Measurements from ENCODE around the gene SPRY4. TPM values are rescaled to one million over a fixed set of nuclear protein-coding genes. Genes with fewer than 3 reads are reported as not detected.
"Not testable (repeated sequence)": the region's sequence is repeated elsewhere in the genome, so short reads cannot be mapped to it uniquely, and the experiment has no call there.

SPRY4 gene
- total RNA-seq, 2 experiments from 2014 or later = 0.31 to 0.67 TPM

GRCh38 chr5:142356716-142357468 is 32.1 kb upstream of the SPRY4 start:
- peak; percentile 93 for DNase-seq
- intact Hi-C loops (cut with micrococcal nuclease) = loop anchor here (1.0 to 10.0 kb wide), 11 partner anchors 32 to 468 kb away; partner anchors contain the start of gene SPRY4
- peak overlapping the region; percentile 94 for H3K27ac Mint-ChIP-seq
- no peaks in the 10 kb centered on the region for H3K9me3 Mint-ChIP-seq
- no peaks in the 10 kb centered on the region for H3K36me3 Mint-ChIP-seq (ENCODE audit: low read depth)
- H3K4me3 Mint-ChIP-seq = peak overlapping the region; percentile 77
- peaks cover 52% of the 10 kb centered on the region for H3K4me1 Mint-ChIP-seq (ENCODE audit: low read depth)
- H3K27me3 Mint-ChIP-seq (ENCODE audit: low read depth) = no peaks in the 10 kb centered on the region
- CTCF ChIA-PET = interaction anchor here (0.6 to 1.4 kb wide), 4 partner anchors 32 to 356 kb away, joined by 3 to 5 read pairs (median 4); partner anchors contain the start of gene SPRY4

- Mint-ChIP-seq H3K27me3 (ENCODE audit: low read depth) (no peaks in the 10 kb centered on the region), H3K27ac (peak overlapping the region; percentile 94), H3K36me3 (ENCODE audit: low read depth) (no peaks in the 10 kb centered on the region), H3K9me3 (no peaks in the 10 kb centered on the region), H3K4me3 (peak overlapping the region; percentile 77), H3K4me1 (ENCODE audit: low read depth) (peaks cover 52% of the 10 kb centered on the region)
- intact Hi-C loops (cut with micrococcal nuclease) = loop anchor here (2.0 to 10.0 kb wide), 8 partner anchors 76 to 468 kb away; no protein-coding TSS in a partner anchor
- no peak for DNase-seq
- CTCF ChIA-PET = interaction anchor here (0.6 kb wide), 1 partner anchor 146 kb away, joined by 3 read pairs; no protein-coding TSS in a partner anchor
Measured at GRCh38 chr5:142356349-142356715, 31.5 kb upstream of the SPRY4 start.

GRCh38 chr5:142353071-142353472 is 28.3 kb upstream of the SPRY4 start:
- no peaks in the 10 kb centered on the region for H3K9me3 Mint-ChIP-seq
- intact Hi-C loops (cut with micrococcal nuclease) = loop anchor here (10.0 kb wide), 1 partner anchor 472 kb away; no protein-coding TSS in a partner anchor
- no peak overlapping the region for H3K4me3 Mint-ChIP-seq
- H3K4me1 Mint-ChIP-seq (ENCODE audit: low read depth) = peaks cover 24% of the 10 kb centered on the region
- no peak overlapping the region for H3K27ac Mint-ChIP-seq
- no peaks in the 10 kb centered on the region for H3K27me3 Mint-ChIP-seq (ENCODE audit: low read depth)
- no peak for DNase-seq
- CTCF ChIA-PET = no interaction called here
- no peaks in the 10 kb centered on the region for H3K36me3 Mint-ChIP-seq (ENCODE audit: low read depth)

DNA sequence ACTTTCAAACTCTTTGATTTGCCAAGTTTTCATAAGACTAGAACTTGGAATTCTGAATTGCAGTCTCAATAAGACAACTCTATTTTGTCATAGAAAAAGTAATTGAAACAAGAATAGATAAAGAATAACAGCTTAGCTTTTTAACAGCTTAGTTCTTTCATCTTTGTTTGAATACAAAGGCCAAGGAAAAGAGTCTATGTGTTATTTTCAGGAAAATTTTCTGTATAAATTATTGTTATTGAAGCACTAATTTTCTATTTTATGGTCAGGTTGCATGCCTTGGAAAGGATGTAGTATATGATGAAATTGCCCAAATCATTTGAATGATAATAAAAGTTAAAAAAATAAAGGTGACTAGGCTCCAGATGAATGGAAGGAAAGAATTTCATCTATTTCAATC is 25.2 kb upstream of the SPRY4 start:
- peaks cover 9% of the 10 kb centered on the region for H3K4me1 Mint-ChIP-seq (ENCODE audit: low read depth)
- CTCF ChIA-PET = interaction anchor here (0.6 kb wide), 1 partner anchor 24 kb away, joined by 3 read pairs; no protein-coding TSS in a partner anchor
- no peaks in the 10 kb centered on the region for H3K27me3 Mint-ChIP-seq (ENCODE audit: low read depth)
- DNase-seq = no peak
- intact Hi-C loops (cut with micrococcal nuclease) = loop anchor here (10.0 kb wide), 1 partner anchor 475 kb away; no protein-coding TSS in a partner anchor
- no peak overlapping the region for H3K4me3 Mint-ChIP-seq
- no peaks in the 10 kb centered on the region for H3K36me3 Mint-ChIP-seq (ENCODE audit: low read depth)
- H3K27ac Mint-ChIP-seq = no peak overlapping the region
- H3K9me3 Mint-ChIP-seq = peaks cover 7% of the 10 kb centered on the region

DNA sequence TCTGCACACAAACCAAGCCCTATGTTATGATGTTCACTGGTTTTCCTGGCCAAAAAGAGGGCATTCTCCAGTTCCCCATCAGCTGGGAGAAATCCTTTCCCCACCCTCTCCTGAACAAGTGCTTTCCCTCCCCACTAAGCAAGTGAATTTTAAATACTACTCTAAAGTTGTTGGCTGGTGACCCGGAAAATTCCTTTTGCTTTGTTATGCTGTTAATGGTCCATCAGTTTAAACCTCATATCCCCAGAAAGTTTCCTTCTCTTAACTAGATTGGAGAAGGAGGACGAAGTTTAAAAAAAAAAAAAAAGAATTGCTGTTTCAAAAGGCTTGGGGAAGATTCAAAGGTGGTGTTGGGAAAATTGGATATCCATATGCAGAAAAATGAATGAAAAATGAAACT is 21.9 kb upstream of the SPRY4 start:
- H3K4me3 Mint-ChIP-seq = no peak overlapping the region
- CTCF ChIA-PET = interaction anchor here (0.6 kb wide), 1 partner anchor 101 kb away, joined by 5 read pairs; no protein-coding TSS in a partner anchor
- intact Hi-C loops (cut with micrococcal nuclease) = no loop called here
- H3K4me1 Mint-ChIP-seq (ENCODE audit: low read depth) = no peaks in the 10 kb centered on the region
- H3K27ac Mint-ChIP-seq = no peak overlapping the region
- DNase-seq = no peak
- H3K27me3 Mint-ChIP-seq (ENCODE audit: low read depth) = no peaks in the 10 kb centered on the region
- peaks cover 7% of the 10 kb centered on the region for H3K36me3 Mint-ChIP-seq (ENCODE audit: low read depth)
- peaks cover 26% of the 10 kb centered on the region for H3K9me3 Mint-ChIP-seq

- DNase-seq; H3K4me1 Mint-ChIP-seq (ENCODE audit: low read depth); intact Hi-C loops (cut with micrococcal nuclease); H3K36me3 Mint-ChIP-seq (ENCODE audit: low read depth); H3K27me3 Mint-ChIP-seq (ENCODE audit: low read depth); H3K4me3 Mint-ChIP-seq; H3K27ac Mint-ChIP-seq: not testable (repeated sequence)
- CTCF ChIA-PET = interaction anchor here (1.3 kb wide), 1 partner anchor 368 kb away, joined by 4 read pairs; no protein-coding TSS in a partner anchor
- H3K9me3 Mint-ChIP-seq = peaks cover 26% of the 10 kb centered on the region
Measured at GRCh38 chr5:142344915-142345314, 20.1 kb upstream of the SPRY4 start.

- Mint-ChIP-seq H3K27me3 (ENCODE audit: low read depth) (no peaks in the 10 kb centered on the region), H3K4me1 (ENCODE audit: low read depth) (no peaks in the 10 kb centered on the region), H3K36me3 (ENCODE audit: low read depth) (peaks cover 7% of the 10 kb centered on the region), H3K9me3 (peaks cover 26% of the 10 kb centered on the region), H3K27ac (no peak overlapping the region), H3K4me3 (no peak overlapping the region)
- CTCF ChIA-PET = interaction anchor here (1.3 kb wide), 1 partner anchor 10 kb away, joined by 5 read pairs; no protein-coding TSS in a partner anchor
- DNase-seq = no peak
- intact Hi-C loops (cut with micrococcal nuclease) = no loop called here
Measured at GRCh38 chr5:142343531-142343930, 18.7 kb upstream of the SPRY4 start.

DNA sequence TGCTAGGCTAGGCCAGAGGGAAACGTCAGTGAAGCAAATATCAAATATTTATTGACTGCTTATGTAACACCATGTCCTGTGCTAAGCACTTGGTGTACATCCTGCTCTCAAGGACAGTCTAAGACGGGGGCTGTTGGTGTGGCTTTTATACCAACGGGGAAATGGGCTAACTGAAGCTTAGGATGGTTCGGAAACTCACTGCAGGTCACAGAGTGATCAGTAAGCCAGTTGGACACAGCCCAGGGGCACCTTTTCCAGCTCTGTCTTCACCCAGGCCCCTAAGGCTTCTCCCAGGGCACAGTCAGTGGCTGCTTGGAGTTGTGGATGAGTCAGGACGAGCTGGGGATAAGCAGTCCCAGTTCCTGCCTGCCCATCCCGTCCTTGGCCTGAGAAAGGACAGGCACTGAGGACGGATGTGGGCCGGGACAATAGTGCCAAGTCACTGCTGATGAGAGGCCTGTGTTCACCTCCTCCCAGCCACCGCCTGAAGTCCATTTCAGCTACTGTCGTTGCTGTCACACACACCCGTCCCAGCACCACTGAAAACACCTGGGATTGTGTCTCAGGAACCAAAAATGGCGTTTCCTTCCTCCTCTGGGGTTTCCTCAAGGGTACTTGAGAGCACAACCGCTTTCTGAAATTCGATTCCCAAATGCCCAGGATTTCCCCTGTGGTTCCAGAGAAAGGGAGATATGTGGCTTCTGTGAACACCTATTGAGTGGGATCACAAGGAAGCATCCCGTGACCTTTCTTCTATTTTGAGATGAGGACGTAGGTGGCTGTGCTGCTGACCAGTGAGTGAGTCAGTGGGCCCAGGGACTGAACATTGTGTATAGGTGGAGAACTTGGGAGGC is 17.5 kb upstream of the SPRY4 start:
- CTCF ChIA-PET = no interaction called here
- H3K4me1 Mint-ChIP-seq (ENCODE audit: low read depth) = no peaks in the 10 kb centered on the region
- H3K36me3 Mint-ChIP-seq (ENCODE audit: low read depth) = peaks cover 7% of the 10 kb centered on the region
- H3K9me3 Mint-ChIP-seq = peaks cover 26% of the 10 kb centered on the region
- no peak overlapping the region for H3K4me3 Mint-ChIP-seq
- no peak overlapping the region for H3K27ac Mint-ChIP-seq
- H3K27me3 Mint-ChIP-seq (ENCODE audit: low read depth) = no peaks in the 10 kb centered on the region
- DNase-seq = no peak
- intact Hi-C loops (cut with micrococcal nuclease) = no loop called here

DNA sequence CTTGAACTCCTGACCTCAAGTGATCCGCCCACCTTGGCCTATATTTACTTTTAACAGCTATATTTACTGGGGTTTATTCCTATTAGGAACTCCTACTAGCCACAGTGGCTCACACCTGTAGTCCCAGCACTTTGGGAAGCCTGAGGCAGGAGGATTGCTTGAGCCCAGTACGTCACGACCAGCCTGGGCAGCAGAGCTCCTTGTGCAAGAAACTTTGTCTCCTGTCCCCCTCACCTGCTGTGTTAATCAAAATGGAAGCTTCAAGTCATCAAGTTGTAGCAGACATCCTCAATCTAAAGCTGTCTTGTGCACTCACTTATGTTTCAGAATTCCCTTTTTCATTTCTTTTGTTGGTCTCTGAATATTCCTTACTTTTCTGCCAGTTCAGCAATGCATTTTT is 15.0 kb upstream of the SPRY4 start:
- no peaks in the 10 kb centered on the region for H3K27me3 Mint-ChIP-seq (ENCODE audit: low read depth)
- intact Hi-C loops (cut with micrococcal nuclease) = no loop called here
- H3K4me1 Mint-ChIP-seq (ENCODE audit: low read depth) = no peaks in the 10 kb centered on the region
- no peak overlapping the region for H3K4me3 Mint-ChIP-seq
- H3K27ac Mint-ChIP-seq = no peak overlapping the region
- CTCF ChIA-PET = no interaction called here
- H3K9me3 Mint-ChIP-seq = peaks cover 18% of the 10 kb centered on the region
- peaks cover 7% of the 10 kb centered on the region for H3K36me3 Mint-ChIP-seq (ENCODE audit: low read depth)
- no peak for DNase-seq

DNA sequence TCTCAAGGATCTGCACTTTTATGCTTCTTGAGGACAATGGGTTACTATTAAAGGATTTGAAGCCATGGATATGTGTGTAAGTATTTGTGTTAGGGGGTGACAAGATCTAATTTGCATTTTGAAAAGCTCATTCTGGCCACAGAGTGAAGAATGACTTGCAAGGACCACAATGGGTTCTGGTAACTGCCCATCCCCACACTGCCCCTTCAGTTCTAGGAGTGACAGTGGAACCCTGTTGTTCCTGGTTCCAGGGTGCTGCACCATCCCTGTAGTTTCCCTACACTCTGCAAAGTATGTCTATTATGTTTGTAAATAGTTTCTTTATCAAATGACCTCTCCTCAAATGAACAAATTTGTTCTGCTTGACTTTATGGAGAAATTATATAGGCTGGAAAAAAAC is 9.7 kb upstream of the SPRY4 start:
- DNase-seq = no peak
- no peak overlapping the region for H3K4me3 Mint-ChIP-seq
- H3K36me3 Mint-ChIP-seq (ENCODE audit: low read depth) = no peaks in the 10 kb centered on the region
- no peaks in the 10 kb centered on the region for H3K27me3 Mint-ChIP-seq (ENCODE audit: low read depth)
- CTCF ChIA-PET = interaction anchor here (1.2 kb wide), 1 partner anchor 10 kb away, joined by 4 read pairs; the partner anchor contains the start of gene SPRY4
- no peaks in the 10 kb centered on the region for H3K4me1 Mint-ChIP-seq (ENCODE audit: low read depth)
- H3K27ac Mint-ChIP-seq = no peak overlapping the region
- intact Hi-C loops (cut with micrococcal nuclease) = no loop called here
- no peaks in the 10 kb centered on the region for H3K9me3 Mint-ChIP-seq

DNA sequence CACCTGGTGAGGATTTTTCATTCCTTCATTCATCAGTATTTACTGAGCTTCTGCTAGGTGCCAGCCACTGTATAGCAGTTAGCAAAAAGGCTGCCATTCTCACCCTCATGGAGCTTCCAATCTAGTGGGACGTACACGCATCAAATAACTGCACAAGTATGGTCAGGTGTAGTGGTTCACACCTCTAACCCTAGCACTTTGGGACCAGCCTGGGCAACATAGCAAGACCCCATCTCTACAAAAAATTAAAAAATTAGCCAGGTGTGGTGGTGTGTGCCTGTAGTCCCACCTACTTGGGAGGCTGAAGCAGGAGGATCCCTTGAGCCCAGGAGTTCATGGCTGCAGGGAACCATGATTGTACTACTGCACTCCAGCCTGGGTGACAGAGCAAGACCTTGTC is 8.9 kb upstream of the SPRY4 start:
- H3K9me3 Mint-ChIP-seq; H3K4me3 Mint-ChIP-seq; H3K27me3 Mint-ChIP-seq (ENCODE audit: low read depth); intact Hi-C loops (cut with micrococcal nuclease); H3K36me3 Mint-ChIP-seq (ENCODE audit: low read depth); H3K4me1 Mint-ChIP-seq (ENCODE audit: low read depth); DNase-seq; H3K27ac Mint-ChIP-seq: not testable (repeated sequence)
- CTCF ChIA-PET = interaction anchor here (1.2 kb wide), 2 partner anchors 9 to 10 kb away, joined by 4 to 5 read pairs; partner anchors contain the start of gene SPRY4

DNA sequence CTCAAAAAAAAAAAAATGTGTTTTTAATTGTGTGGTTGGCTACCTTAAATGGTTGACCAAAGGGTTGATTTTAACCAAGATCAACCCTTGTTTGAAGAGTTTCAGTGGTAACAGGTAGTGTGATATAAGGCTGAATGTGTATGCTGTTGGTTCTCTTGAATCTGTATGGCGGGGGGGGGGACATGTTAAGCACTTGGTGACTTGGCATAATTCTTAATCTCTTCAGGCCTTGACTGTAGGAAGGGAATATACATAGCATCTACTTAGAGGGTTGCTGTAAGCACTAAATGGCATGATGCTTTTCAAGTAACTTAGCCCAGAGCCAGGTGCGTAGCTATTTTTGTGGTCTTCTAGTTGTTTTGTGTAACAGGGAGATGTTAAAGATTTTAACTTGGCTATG is 5.6 kb upstream of the SPRY4 start:
- Mint-ChIP-seq H3K27ac (no peak overlapping the region), H3K36me3 (ENCODE audit: low read depth) (no peaks in the 10 kb centered on the region), H3K27me3 (ENCODE audit: low read depth) (peaks cover 22% of the 10 kb centered on the region), H3K9me3 (no peaks in the 10 kb centered on the region), H3K4me3 (no peak overlapping the region), H3K4me1 (ENCODE audit: low read depth) (peaks cover 4% of the 10 kb centered on the region)
- intact Hi-C loops (cut with micrococcal nuclease) = no loop called here
- CTCF ChIA-PET = interaction anchor here (0.6 to 1.0 kb wide), 2 partner anchors 96 to 325 kb away, joined by 3 read pairs; no protein-coding TSS in a partner anchor
- DNase-seq = no peak
